HEK293T (cell line): ENCODE results near the gene UBE2QL1.

ENCODE experiments used
- BHLHE40 ChIP-seq: fragments of 450-650 bp; IDR thresholded peaks from 2 replicates; pipeline ENCODE4 v1.6.1; 2016; ENCODE audit warnings: mild to moderate bottlenecking, moderate library complexity, borderline replicate concordance
- CTBP1 ChIP-seq: fragments of 450-650 bp; IDR thresholded peaks from 2 replicates; pipeline ENCODE4 v1.6.1; 2016; ENCODE audit warnings: borderline replicate concordance
- ELF4 ChIP-seq: fragments of 450-650 bp; IDR thresholded peaks from 2 replicates; pipeline ENCODE4 v1.6.1; 2017; ENCODE audit warnings: antibody characterized with exemption
- FOXA1 ChIP-seq: fragments of 450-650 bp; IDR thresholded peaks from 2 replicates; pipeline ENCODE4 v1.6.1; 2016; ENCODE audit warnings: mild to moderate bottlenecking
- FOXM1 ChIP-seq: fragments of 450-650 bp; IDR thresholded peaks from 2 replicates; pipeline ENCODE4 v1.6.1; 2017; ENCODE audit warnings: mild to moderate bottlenecking, borderline replicate concordance
- HDGF ChIP-seq: fragments of 450-650 bp; IDR thresholded peaks from 2 replicates; pipeline ENCODE4 v1.6.1; 2017; ENCODE audit warnings: antibody characterized with exemption, borderline replicate concordance
- LEF1 ChIP-seq: fragments of 450-650 bp; IDR thresholded peaks from 2 replicates; pipeline ENCODE4 v1.6.1; 2017; ENCODE audit warnings: mild to moderate bottlenecking, borderline replicate concordance
- SP1 ChIP-seq: fragments of 450-650 bp; IDR thresholded peaks from 2 replicates; pipeline ENCODE4 v1.6.1; 2017

DNA sequence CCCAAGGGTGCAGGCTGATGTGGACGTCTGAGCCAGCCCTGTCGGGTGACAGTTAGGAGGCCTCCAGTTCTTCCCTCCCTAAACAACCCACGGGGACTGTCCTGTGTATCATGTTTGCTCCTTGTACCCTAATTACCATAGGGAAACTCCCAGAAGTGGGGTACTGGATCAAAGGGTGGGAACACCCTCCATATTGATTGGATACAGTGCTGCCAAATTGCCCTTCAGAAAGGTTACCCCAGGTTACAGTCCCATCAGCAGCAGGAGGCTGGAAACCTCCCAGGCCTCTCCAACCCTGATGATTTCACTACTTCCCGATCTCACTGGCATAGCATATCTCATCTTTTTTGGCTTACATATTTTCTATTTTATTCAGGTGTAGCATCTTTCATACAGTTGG lies 22.0 kb downstream of the UBE2QL1 start:
- TF ChIP-seq ELF4 (no peak), BHLHE40 (no peak), SP1 (no peak), FOXA1 (no peak), HDGF (no peak), CTBP1 (no peak), FOXM1 (no peak), LEF1 (no peak)
